MG63 (cell line): ENCODE results near the gene ATG13. TPM values are rescaled to one million over a fixed set of nuclear protein-coding genes. Genes with fewer than 3 reads are reported as not detected.
"Not testable (repeated sequence)": the region's sequence is repeated elsewhere in the genome, so short reads cannot be mapped to it uniquely, and the experiment has no call there.

ENCODE experiments used
- DNase-seq: peaks from one replicate; pipeline ENCODE4 v3.0.0-alpha.2; 2020
- H3K27me3 ChIP-seq: fragments of 250-450 bp; sonication (Bioruptor Pico); 2 replicates; pipeline ENCODE4 v1.5.1; 2020; ENCODE audit warnings: mild to moderate bottlenecking, moderate library complexity
- H3K36me3 ChIP-seq: fragments of 250-450 bp; sonication (Bioruptor Pico); 2 replicates; pipeline ENCODE4 v1.5.1; 2020; ENCODE audit warnings: mild to moderate bottlenecking, moderate library complexity
- H3K4me3 ChIP-seq: fragments of 250-450 bp; sonication (Bioruptor Pico); 2 replicates; pipeline ENCODE4 v1.5.1; 2020; ENCODE audit warnings: mild to moderate bottlenecking, moderate library complexity
- H3K9me3 ChIP-seq: fragments of 250-450 bp; sonication (Bioruptor Pico); 2 replicates; pipeline ENCODE4 v1.5.1; 2020; ENCODE audit warnings: mild to moderate bottlenecking, moderate library complexity
- total RNA-seq: library from RNA; depleted of rRNA; stranded (reverse); fragments of >200 nt; shearing (Covaris generic); gene quantifications from 2 replicates; pipeline ENCODE4 v1.2.3, GENCODE V29; 2014; ENCODE audit warnings: low replicate concordance; rRNA removed

Gene ATG13
- 41.2 and 48.0 TPM in 2 replicates for total RNA-seq

GRCh38 chr11:46617134-46617971 is at the start of gene ATG13, which contains the start of gene HARBI1:
ATG13 (plus strand) TSS chr11:46617553; CDS start chr11:46644292, 26,739 bp downstream.
HARBI1 (minus strand) TSS chr11:46617227; CDS start chr11:46616237, 990 bp downstream.
- Histone ChIP-seq H3K4me3 (peak within 1 kb of the TSS; percentile 100), H3K36me3 (peaks cover 11% of the 10 kb centered on the region), H3K9me3 (no peaks in the 10 kb centered on the region; the same call in 1 of the 2 replicates), H3K27me3 (no peaks in the 10 kb centered on the region)
- peak; percentile 92 for DNase-seq

GRCh38 chr11:46570790-46571398 is 46.5 kb upstream of the ATG13 start:
- no peak for DNase-seq
- no peaks in the 10 kb centered on the region for H3K36me3 ChIP-seq
- no peak overlapping the region for H3K4me3 ChIP-seq
- no peaks in the 10 kb centered on the region for H3K27me3 ChIP-seq
- H3K9me3 ChIP-seq: no peaks in the 10 kb centered on the region

- no peaks in the 10 kb centered on the region for H3K9me3 ChIP-seq
- DNase-seq: no peak
- no peaks in the 10 kb centered on the region for H3K36me3 ChIP-seq
- no peaks in the 10 kb centered on the region for H3K27me3 ChIP-seq
- H3K4me3 ChIP-seq: no peak overlapping the region
Measured at GRCh38 chr11:46574656-46575055, 42.7 kb upstream of the ATG13 start.

- no peaks in the 10 kb centered on the region for H3K27me3 ChIP-seq
- no peak for DNase-seq
- H3K9me3 ChIP-seq: no peaks in the 10 kb centered on the region
- H3K36me3 ChIP-seq: no peaks in the 10 kb centered on the region
- H3K4me3 ChIP-seq: no peak overlapping the region
Measured at GRCh38 chr11:46577058-46577457, 40.3 kb upstream of the ATG13 start.

GRCh38 chr11:46582588-46582987 is 34.8 kb upstream of the ATG13 start:
- Histone ChIP-seq H3K36me3 (no peaks in the 10 kb centered on the region), H3K4me3 (no peak overlapping the region)

GRCh38 chr11:46583513-46583912 is 33.8 kb upstream of the ATG13 start:
- H3K36me3 ChIP-seq, H3K9me3 ChIP-seq, H3K4me3 ChIP-seq, H3K27me3 ChIP-seq, DNase-seq: not testable (repeated sequence)

More at GRCh38 chr11:46582588-46582987, 34.8 kb upstream of the ATG13 start:
- Histone ChIP-seq H3K9me3 (0 out of 2 replicates have a peak, but pooled peaks cover 2% of the 10 kb centered on the region), H3K27me3 (no peaks in the 10 kb centered on the region)
- DNase-seq: no peak

- no peaks in the 10 kb centered on the region for H3K9me3 ChIP-seq
- H3K27me3 ChIP-seq: no peaks in the 10 kb centered on the region
- DNase-seq: no peak
- no peaks in the 10 kb centered on the region for H3K36me3 ChIP-seq
- H3K4me3 ChIP-seq: no peak overlapping the region
Measured at GRCh38 chr11:46588131-46588530, 29.2 kb upstream of the ATG13 start.

- DNase-seq: no peak
- Histone ChIP-seq H3K4me3 (no peak overlapping the region), H3K9me3 (no peaks in the 10 kb centered on the region), H3K36me3 (no peaks in the 10 kb centered on the region), H3K27me3 (no peaks in the 10 kb centered on the region)
Measured at GRCh38 chr11:46588915-46589314, 28.4 kb upstream of the ATG13 start.

- DNase-seq: no peak
- no peaks in the 10 kb centered on the region for H3K27me3 ChIP-seq
- H3K4me3 ChIP-seq: no peak overlapping the region
- no peaks in the 10 kb centered on the region for H3K36me3 ChIP-seq
- H3K9me3 ChIP-seq: no peaks in the 10 kb centered on the region
Measured at GRCh38 chr11:46590740-46591605, 26.4 kb upstream of the ATG13 start.

GRCh38 chr11:46593550-46594373 is 23.6 kb upstream of the ATG13 start, which contains the start of gene AMBRA1:
AMBRA1 (minus strand) TSS chr11:46594023; CDS start chr11:46548380, 45,643 bp downstream.
- DNase-seq: peak; percentile 85
- Histone ChIP-seq H3K4me3 (peak within 1 kb of the TSS; percentile 92), H3K9me3 (no peaks in the 10 kb centered on the region), H3K36me3 (no peaks in the 10 kb centered on the region), H3K27me3 (no peaks in the 10 kb centered on the region)

- Histone ChIP-seq H3K4me3 (peak overlapping the region; percentile 92), H3K36me3 (no peaks in the 10 kb centered on the region), H3K27me3 (no peaks in the 10 kb centered on the region), H3K9me3 (no peaks in the 10 kb centered on the region)
- DNase-seq: no peak
Measured at GRCh38 chr11:46594374-46594700, 23.0 kb upstream of the ATG13 start.

- DNase-seq: no peak
- Histone ChIP-seq H3K36me3 (no peaks in the 10 kb centered on the region), H3K27me3 (no peaks in the 10 kb centered on the region), H3K4me3 (peak overlapping the region; percentile 92), H3K9me3 (no peaks in the 10 kb centered on the region)
Measured at GRCh38 chr11:46594785-46595184, 22.6 kb upstream of the ATG13 start.

- Histone ChIP-seq H3K36me3 (no peaks in the 10 kb centered on the region), H3K4me3 (no peak overlapping the region), H3K9me3 (no peaks in the 10 kb centered on the region), H3K27me3 (no peaks in the 10 kb centered on the region)
- no peak for DNase-seq
Measured at GRCh38 chr11:46597155-46597554, 20.2 kb upstream of the ATG13 start.

- DNase-seq: peak; percentile 13
- H3K27me3 ChIP-seq: no peaks in the 10 kb centered on the region
- no peaks in the 10 kb centered on the region for H3K36me3 ChIP-seq
- H3K4me3 ChIP-seq: no peak overlapping the region
- H3K9me3 ChIP-seq: no peaks in the 10 kb centered on the region
Measured at GRCh38 chr11:46597609-46598219, 19.6 kb upstream of the ATG13 start.

- H3K27me3 ChIP-seq: no peaks in the 10 kb centered on the region
- no peaks in the 10 kb centered on the region for H3K9me3 ChIP-seq
- no peaks in the 10 kb centered on the region for H3K36me3 ChIP-seq
- no peak overlapping the region for H3K4me3 ChIP-seq
- no peak for DNase-seq
Measured at GRCh38 chr11:46599340-46600193, 17.8 kb upstream of the ATG13 start.
